Liver (tissue), 9 donors: Measurements from ENCODE around the gene ZDHHC14. TPM values are rescaled to one million over a fixed set of nuclear protein-coding genes. Genes with fewer than 3 reads are reported as not detected.
A peak's percentile ranks its signal among the peaks of the same experiment; 100 is the strongest.

ENCODE experiments used
- DNase-seq: peaks from one replicate; pipeline ENCODE4 v3.0.0-alpha.2; 2017; ENCODE audit warnings: low spot score
- H3K27ac ChIP-seq, 2 donors: one replicate each; pipeline ENCODE4 v1.7.0; 2013; ENCODE audit warnings: inconsistent platforms in 2 of 2, low read length in 2 of 2, control low read depth in 1 of 2, low read depth in 1 of 2, mild to moderate bottlenecking in 1 of 2
- H3K27me3 ChIP-seq, 4 donors: one replicate each; pipeline versions ENCODE4 v1.6.1 to v1.7.0; 2013; ENCODE audit warnings: low read length in 3 of 4, inconsistent platforms in 1 of 4, mild to moderate bottlenecking in 1 of 4, moderate library complexity in 1 of 4; ENCODE audit not compliant: control insufficient read depth in 4 of 4, insufficient read depth in 4 of 4
- H3K36me3 ChIP-seq, 4 donors: one replicate each; pipeline versions ENCODE4 v1.6.1 to v1.7.0; 2013; ENCODE audit warnings: low read length in 3 of 4, mild to moderate bottlenecking in 3 of 4, low read depth in 1 of 4, moderate library complexity in 1 of 4; ENCODE audit not compliant: control insufficient read depth in 4 of 4, insufficient read depth in 3 of 4
- H3K4me1 ChIP-seq, 4 donors: one replicate each; pipeline versions ENCODE4 v1.6.1 to v1.7.0; 2013; ENCODE audit warnings: low read length in 3 of 4, mild to moderate bottlenecking in 3 of 4, moderate library complexity in 1 of 4; ENCODE audit not compliant: control insufficient read depth in 4 of 4, insufficient read depth in 4 of 4
- H3K4me3 ChIP-seq, 3 donors: one replicate each; pipeline versions ENCODE4 v1.6.1 to v1.7.0; 2013; ENCODE audit warnings: low read length in 3 of 3, control low read depth in 1 of 3, low read depth in 1 of 3, mild to moderate bottlenecking in 1 of 3
- H3K9ac ChIP-seq, 2 donors: one replicate each; pipeline ENCODE4 v1.7.0; 2013; ENCODE audit warnings: low read length in 2 of 2, mild to moderate bottlenecking in 2 of 2, moderate library complexity in 2 of 2, control low read depth in 1 of 2, low read depth in 1 of 2
- H3K9me3 ChIP-seq, 4 donors: one replicate each; pipeline versions ENCODE4 v1.6.1 to v1.7.0; 2013; ENCODE audit warnings: low read length in 3 of 4; ENCODE audit not compliant: control insufficient read depth in 4 of 4
- ATF3 ChIP-seq: IDR thresholded peaks from 2 replicates; pipeline ENCODE4 v1.6.1; 2016; ENCODE audit warnings: antibody characterized with exemption
- CTCF ChIP-seq: fragments of 150-350 bp; IDR thresholded peaks from 2 replicates; pipeline ENCODE4 v1.5.1; 2017; ENCODE audit warnings: improper control_type of control experiment, low read depth, low read length; ENCODE audit not compliant: missing input control
- EGR1 ChIP-seq, 2 donors: IDR thresholded peaks; 2 replicates each; pipeline ENCODE4 v1.6.1; 2016 to 2018; ENCODE audit warnings: antibody characterized with exemption in 2 of 2, low read depth in 2 of 2
- FOXA1 ChIP-seq: IDR thresholded peaks from 2 replicates; pipeline ENCODE4 v1.6.1; 2016; ENCODE audit warnings: antibody characterized with exemption
- FOXA2 ChIP-seq: IDR thresholded peaks from 2 replicates; pipeline ENCODE4 v1.6.1; 2016; ENCODE audit warnings: antibody characterized with exemption
- GABPA ChIP-seq, 2 donors: IDR thresholded peaks in 1 of 2; conservative IDR thresholded peaks in 1 of 2; 2 replicates each; pipeline ENCODE4 v1.6.1; 2016; ENCODE audit warnings: antibody characterized with exemption in 2 of 2, mild to moderate bottlenecking in 1 of 2, moderate library complexity in 1 of 2
- HNF4A ChIP-seq, 2 donors: conservative IDR thresholded peaks; 2 replicates each; pipeline ENCODE4 v1.6.1; 2016; ENCODE audit warnings: antibody characterized with exemption in 2 of 2, mild to moderate bottlenecking in 2 of 2
- HNF4G ChIP-seq: IDR thresholded peaks from 2 replicates; pipeline ENCODE4 v1.6.1; 2016; ENCODE audit warnings: antibody characterized with exemption
- JUND ChIP-seq, 2 donors: IDR thresholded peaks; 2 replicates each; pipeline ENCODE4 v1.6.1; 2016; ENCODE audit warnings: antibody characterized with exemption in 2 of 2
- MAX ChIP-seq: IDR thresholded peaks from 2 replicates; pipeline ENCODE4 v1.6.1; 2016; ENCODE audit warnings: antibody characterized with exemption
- NR2F2 ChIP-seq: IDR thresholded peaks from 2 replicates; pipeline ENCODE4 v1.6.1; 2016; ENCODE audit warnings: antibody characterized with exemption
- RAD21 ChIP-seq, 2 donors: IDR thresholded peaks; 2 replicates each; pipeline ENCODE4 v1.6.1; 2016; ENCODE audit warnings: antibody characterized with exemption in 2 of 2, mild to moderate bottlenecking in 2 of 2
- REST ChIP-seq: IDR thresholded peaks from 2 replicates; pipeline ENCODE4 v1.6.1; 2016; ENCODE audit warnings: antibody characterized with exemption, mild to moderate bottlenecking
- RXRA ChIP-seq, 2 donors: IDR thresholded peaks; 2 replicates each; pipeline ENCODE4 v1.6.1; 2017 to 2018; ENCODE audit warnings: antibody characterized with exemption in 2 of 2, mild to moderate bottlenecking in 1 of 2
- SP1 ChIP-seq: IDR thresholded peaks from 2 replicates; pipeline ENCODE4 v1.6.1; 2018; ENCODE audit warnings: antibody characterized with exemption, mild to moderate bottlenecking
- TAF1 ChIP-seq: conservative IDR thresholded peaks from 2 replicates; pipeline ENCODE4 v1.6.1; 2016; ENCODE audit warnings: antibody characterized with exemption, mild to moderate bottlenecking
- YY1 ChIP-seq: IDR thresholded peaks from 2 replicates; pipeline ENCODE4 v1.6.1; 2016; ENCODE audit warnings: antibody characterized with exemption, mild to moderate bottlenecking
- ZBTB33 ChIP-seq: IDR thresholded peaks from 2 replicates; pipeline ENCODE4 v1.6.1; 2016; ENCODE audit warnings: antibody characterized with exemption
- WGBS: extraction: QIAGEN DNeasy Blood & Tissue Kit; methylation state at CpG from one replicate; pipeline ENCODE4 v1.1.7; 2013; 5-methylcytosine and 5-hydroxymethylcytosine counted together
- polyA plus RNA-seq, 2 donors: library from polyadenylated mRNA; stranded (reverse) in 1 of 2; unstranded in 1 of 2; fragments of 200-250 nt in 1 of 2; fragments of >200 nt in 1 of 2; fragmentation: Nextera tagmentation in 1 of 2; extraction: Ambion mirVana in 1 of 2; gene quantifications; one replicate each; pipeline versions ENCODE4 v1.2.1 to v1.2.3, GENCODE V29; 2013 to 2015
- total RNA-seq, 2 donors: library from RNA; depleted of rRNA; stranded (reverse); fragments of >200 nt; gene quantifications; one replicate each; pipeline ENCODE4 v1.2.3, GENCODE V29; 2014
- donor health status: healthy.
- donor health status: healthy.
- donor health status: healthy.
- donor health status: healthy.
- donor health status: healthy.

The ZDHHC14 gene
- total and polyA plus RNA-seq, 4 donors, result 4.4 to 11.7 (median 8.4) TPM

- 89% methylated on average over 15 of the region's 15 CpGs for WGBS
- H3K9ac ChIP-seq, result no peak overlapping the region
- peak overlapping the region; percentile 74 to 85 for H3K27ac ChIP-seq
- no peaks in the 10 kb centered on the region for H3K27me3 ChIP-seq
- H3K9me3 ChIP-seq, result no peaks in the 10 kb centered on the region
- H3K4me3 ChIP-seq, result no peak overlapping the region
- no peak for DNase-seq
- peaks cover 5 to 38% (median 25%) of the 10 kb centered on the region in 4 donors for H3K4me1 ChIP-seq
- peaks cover 0 to 2% (median 0%) of the 10 kb centered on the region in 4 donors for H3K36me3 ChIP-seq
- TF ChIP-seq ZBTB33 (no peak), HNF4A (conservative IDR thresholded peaks at IDR 0.05) (no peak)
Measured at GRCh38 chr6:157556144-157556645, 175.2 kb downstream of the ZDHHC14 start.

- H3K4me1 ChIP-seq, result peaks cover 5 to 38% (median 26%) of the 10 kb centered on the region in 4 donors
- no peaks in the 10 kb centered on the region for H3K9me3 ChIP-seq
- no peaks in the 10 kb centered on the region for H3K27me3 ChIP-seq
- DNase-seq, result no peak
- H3K4me3 ChIP-seq, result no peak overlapping the region
- H3K27ac ChIP-seq, result peak overlapping the region; percentile 74 to 85
- peak overlapping the region in 1 of 2 donors; percentile 36 for H3K9ac ChIP-seq
- WGBS, result 59% methylated on average over 21 of the region's 21 CpGs
- TF ChIP-seq REST (peak; percentile 82), NR2F2 (no peak), FOXA1 (no peak), CTCF (no peak), ATF3 (no peak), JUND (IDR thresholded peaks at IDR 0.05) (peak; percentile 51 to 55), FOXA2 (peak; percentile 51), TAF1 (no peak), HNF4G (no peak), HNF4A (conservative IDR thresholded peaks at IDR 0.05) (peak; percentile 71 to 72), YY1 (peak; percentile 65), ZBTB33 (no peak), GABPA (IDR thresholded peaks at IDR 0.05 in 1 of 2, conservative IDR thresholded peaks at IDR 0.05 in 1 of 2) (no peak), EGR1 (IDR thresholded peaks at IDR 0.05; ENCODE audit: low read depth in 2 of 2) (no peak), SP1 (peak; percentile 79), MAX (peak; percentile 84), RAD21 (IDR thresholded peaks at IDR 0.05) (peak; percentile 65 to 75), RXRA (IDR thresholded peaks at IDR 0.05) (peak; percentile 78 to 79)
- H3K36me3 ChIP-seq, result peaks cover 0 to 2% (median 0%) of the 10 kb centered on the region in 4 donors
Measured at GRCh38 chr6:157556671-157557430, 175.9 kb downstream of the ZDHHC14 start.
